Left ventricle myocardium inferior (tissue), 1 donor: ENCODE measurements around the gene RIPOR3. TPM values are rescaled to one million over a fixed set of nuclear protein-coding genes. Genes with fewer than 3 reads are reported as not detected.
A peak's percentile ranks its signal among the peaks of the same experiment; 100 is the strongest.

Experiments
- DNase-seq: peaks from one replicate; pipeline ENCODE4 v3.0.0-alpha.2; 2020
- H3K27ac ChIP-seq: fragments of 200-600 bp; replicated peaks from 2 replicates; pipeline ENCODE4 v1.8.0; 2021
- H3K27me3 ChIP-seq: fragments of 200-600 bp; 2 replicates; pipeline ENCODE4 v1.8.0; 2021; ENCODE audit warnings: low read depth
- H3K36me3 ChIP-seq: fragments of 200-600 bp; 2 replicates; pipeline ENCODE4 v1.8.0; 2021
- H3K4me1 ChIP-seq: fragments of 200-600 bp; 2 replicates; pipeline ENCODE4 v1.8.0; 2021
- H3K4me3 ChIP-seq: fragments of 200-600 bp; 2 replicates; pipeline ENCODE4 v1.8.0; 2021; ENCODE audit warnings: mild to moderate bottlenecking, moderate library complexity
- H3K9me3 ChIP-seq: fragments of 200-600 bp; replicated peaks from 2 replicates; pipeline ENCODE4 v1.8.0; 2021
- intact Hi-C: fragments of 100-400 bp; cut with micrococcal nuclease; formaldehyde crosslinking; loops from one replicate; pipeline ENCODE4 v1.11.0; 2022
- long read RNA-seq: library from polyadenylated mRNA; unstranded; transcript quantifications from one replicate; pipeline ENCODE4 v2.0.0, GENCODE V29; 2021
- total RNA-seq: library from RNA; stranded (reverse); fragmentation: NEBNext Ultra II Directional; extraction: Animal tissue kit (Norgen Biotek cat#: 25700); gene quantifications from one replicate; pipeline ENCODE4 v1.2.1, GENCODE V29; 2021
- TF ChIP-seq, protein P1 (sequence below): fragments of 200-600 bp; IDR thresholded peaks from 2 replicates; pipeline ENCODE4 v1.8.0; 2021; ENCODE audit warnings: antibody characterized with exemption, mild to moderate bottlenecking, borderline replicate concordance
- donor health status: DM: no; HTN: yes; CAD: no; lungs with severe emphysema.

Gene RIPOR3, protein sequence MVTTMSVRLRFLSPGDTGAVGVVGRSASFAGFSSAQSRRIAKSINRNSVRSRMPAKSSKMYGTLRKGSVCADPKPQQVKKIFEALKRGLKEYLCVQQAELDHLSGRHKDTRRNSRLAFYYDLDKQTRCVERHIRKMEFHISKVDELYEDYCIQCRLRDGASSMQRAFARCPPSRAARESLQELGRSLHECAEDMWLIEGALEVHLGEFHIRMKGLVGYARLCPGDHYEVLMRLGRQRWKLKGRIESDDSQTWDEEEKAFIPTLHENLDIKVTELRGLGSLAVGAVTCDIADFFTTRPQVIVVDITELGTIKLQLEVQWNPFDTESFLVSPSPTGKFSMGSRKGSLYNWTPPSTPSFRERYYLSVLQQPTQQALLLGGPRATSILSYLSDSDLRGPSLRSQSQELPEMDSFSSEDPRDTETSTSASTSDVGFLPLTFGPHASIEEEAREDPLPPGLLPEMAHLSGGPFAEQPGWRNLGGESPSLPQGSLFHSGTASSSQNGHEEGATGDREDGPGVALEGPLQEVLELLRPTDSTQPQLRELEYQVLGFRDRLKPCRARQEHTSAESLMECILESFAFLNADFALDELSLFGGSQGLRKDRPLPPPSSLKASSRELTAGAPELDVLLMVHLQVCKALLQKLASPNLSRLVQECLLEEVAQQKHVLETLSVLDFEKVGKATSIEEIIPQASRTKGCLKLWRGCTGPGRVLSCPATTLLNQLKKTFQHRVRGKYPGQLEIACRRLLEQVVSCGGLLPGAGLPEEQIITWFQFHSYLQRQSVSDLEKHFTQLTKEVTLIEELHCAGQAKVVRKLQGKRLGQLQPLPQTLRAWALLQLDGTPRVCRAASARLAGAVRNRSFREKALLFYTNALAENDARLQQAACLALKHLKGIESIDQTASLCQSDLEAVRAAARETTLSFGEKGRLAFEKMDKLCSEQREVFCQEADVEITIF
- total RNA-seq, result 6.5 TPM
- long read RNA-seq, full-length matches to known transcripts, result 6 of 22 reads
- long read RNA-seq, partial matches to known transcripts, result 4 of 22 reads
- long read RNA-seq, other reads (novel, unspliced or antisense), result 12 of 22 reads

DNA sequence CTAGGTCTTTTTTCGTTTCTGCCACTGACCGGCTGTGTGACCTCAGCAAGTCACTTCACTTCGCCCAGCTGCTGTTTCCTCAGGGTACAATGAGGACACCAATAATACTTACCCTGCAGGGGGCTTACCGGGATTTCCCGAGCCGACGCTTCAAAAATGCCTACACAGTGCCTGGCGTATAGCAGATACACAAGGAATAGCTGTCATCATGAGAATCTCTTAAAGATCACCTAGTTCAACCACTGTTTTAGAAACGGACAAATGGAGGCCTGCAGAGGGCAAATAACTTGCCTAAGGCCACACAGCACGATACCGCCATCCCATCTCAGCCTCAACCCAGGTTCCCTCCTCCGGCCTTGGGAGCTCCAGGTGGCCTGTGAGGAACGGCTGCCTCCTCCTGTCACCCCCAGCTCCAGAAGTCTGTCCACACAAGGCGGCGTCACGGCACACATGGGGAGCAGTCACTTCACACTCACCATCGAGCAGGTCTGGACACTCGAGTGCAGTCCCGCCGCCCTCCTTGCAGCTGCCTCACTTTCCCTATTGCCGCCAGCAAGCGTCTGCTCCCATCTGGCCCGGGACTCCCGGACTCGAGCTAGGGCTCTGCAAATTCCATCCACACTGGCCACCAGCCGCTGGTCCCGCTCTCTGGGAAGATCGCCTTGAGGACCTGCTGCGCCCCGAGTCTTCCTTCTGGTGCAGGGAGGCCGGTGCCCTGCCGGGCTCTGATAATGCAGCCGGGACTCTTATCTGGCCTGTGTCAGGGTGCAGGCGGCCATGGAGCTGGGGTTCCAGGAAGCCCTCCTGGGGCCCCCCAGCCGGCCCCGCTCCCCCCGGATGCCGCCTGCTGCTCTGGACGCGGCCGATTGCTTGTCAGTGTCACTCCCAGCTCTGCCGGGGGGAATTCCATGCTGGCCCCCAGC lies at the start of gene RIPOR3:
TSS of gene RIPOR3 (minus strand) at position 893 of the 923 bp plus-strand sequence. CDS start at position 479, 414 bp downstream.
- H3K9me3 ChIP-seq, result no peaks in the 10 kb centered on the region
- intact Hi-C loops, result no loop called here
- peak within 1 kb of the TSS; percentile 85 for H3K27ac ChIP-seq
- peaks cover 44% of the 10 kb centered on the region for H3K4me1 ChIP-seq
- TF ChIP-seq, protein P1, sequence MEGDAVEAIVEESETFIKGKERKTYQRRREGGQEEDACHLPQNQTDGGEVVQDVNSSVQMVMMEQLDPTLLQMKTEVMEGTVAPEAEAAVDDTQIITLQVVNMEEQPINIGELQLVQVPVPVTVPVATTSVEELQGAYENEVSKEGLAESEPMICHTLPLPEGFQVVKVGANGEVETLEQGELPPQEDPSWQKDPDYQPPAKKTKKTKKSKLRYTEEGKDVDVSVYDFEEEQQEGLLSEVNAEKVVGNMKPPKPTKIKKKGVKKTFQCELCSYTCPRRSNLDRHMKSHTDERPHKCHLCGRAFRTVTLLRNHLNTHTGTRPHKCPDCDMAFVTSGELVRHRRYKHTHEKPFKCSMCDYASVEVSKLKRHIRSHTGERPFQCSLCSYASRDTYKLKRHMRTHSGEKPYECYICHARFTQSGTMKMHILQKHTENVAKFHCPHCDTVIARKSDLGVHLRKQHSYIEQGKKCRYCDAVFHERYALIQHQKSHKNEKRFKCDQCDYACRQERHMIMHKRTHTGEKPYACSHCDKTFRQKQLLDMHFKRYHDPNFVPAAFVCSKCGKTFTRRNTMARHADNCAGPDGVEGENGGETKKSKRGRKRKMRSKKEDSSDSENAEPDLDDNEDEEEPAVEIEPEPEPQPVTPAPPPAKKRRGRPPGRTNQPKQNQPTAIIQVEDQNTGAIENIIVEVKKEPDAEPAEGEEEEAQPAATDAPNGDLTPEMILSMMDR, result no peak
- no peaks in the 10 kb centered on the region for H3K36me3 ChIP-seq
- peak within 1 kb of the TSS; percentile 69 for H3K4me3 ChIP-seq
- peak; percentile 45 for DNase-seq
- H3K27me3 ChIP-seq, result peaks cover 23% of the 10 kb centered on the region

DNA sequence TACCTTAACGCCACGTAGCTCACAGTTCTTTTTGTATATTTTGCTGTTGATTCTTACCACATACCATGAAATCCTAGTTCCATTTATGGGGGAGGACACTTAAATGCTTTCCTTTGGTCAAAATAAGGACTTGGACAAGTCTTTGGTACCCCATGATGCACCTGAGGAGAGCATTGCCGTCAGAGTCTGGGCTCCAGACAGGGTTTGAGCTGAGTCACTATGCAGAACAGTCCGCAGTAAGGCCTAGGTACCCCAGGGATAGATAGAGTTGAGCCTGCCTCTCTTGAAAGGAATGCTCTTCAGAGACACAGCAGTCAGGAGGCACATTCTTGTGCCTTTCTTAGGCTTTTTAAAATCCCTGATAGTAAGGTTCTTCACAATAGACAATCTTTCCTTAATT lies 46.0 kb upstream of the RIPOR3 start:
- no peaks in the 10 kb centered on the region for H3K9me3 ChIP-seq
- H3K36me3 ChIP-seq, result no peaks in the 10 kb centered on the region
- TF ChIP-seq, protein P1, result no peak
- H3K4me3 ChIP-seq, result no peak overlapping the region
- peaks cover 33% of the 10 kb centered on the region for H3K4me1 ChIP-seq
- H3K27ac ChIP-seq, result peak overlapping the region; percentile 28
- intact Hi-C loops, result no loop called here
- no peak for DNase-seq
- peaks cover 4% of the 10 kb centered on the region for H3K27me3 ChIP-seq

DNA sequence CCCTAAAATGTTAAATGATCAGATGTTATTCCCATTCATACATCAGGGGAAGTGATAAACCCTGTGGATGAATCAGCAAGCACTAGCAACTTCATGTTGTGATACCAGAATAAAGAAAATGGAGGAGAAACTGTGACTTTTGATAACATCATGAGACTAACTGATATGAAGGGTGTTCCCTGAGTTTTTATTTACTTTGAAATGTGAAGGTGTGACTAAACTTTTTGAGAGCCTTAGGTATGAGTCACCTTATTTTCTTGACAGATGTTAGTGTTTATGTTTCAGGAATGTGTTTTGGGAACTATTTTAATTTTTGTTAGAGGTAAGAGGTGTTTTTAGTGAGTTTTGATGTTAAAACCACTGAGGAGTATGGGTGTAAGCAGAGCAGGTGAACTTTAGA lies 44.5 kb upstream of the RIPOR3 start:
- no peak for DNase-seq
- Histone ChIP-seq H3K36me3 (no peaks in the 10 kb centered on the region), H3K27me3 (peaks cover 13% of the 10 kb centered on the region), H3K9me3 (no peaks in the 10 kb centered on the region), H3K4me3 (no peak overlapping the region), H3K4me1 (peaks cover 40% of the 10 kb centered on the region), H3K27ac (no peak overlapping the region)
- TF ChIP-seq, protein P1, result no peak
- intact Hi-C loops, result no loop called here

DNA sequence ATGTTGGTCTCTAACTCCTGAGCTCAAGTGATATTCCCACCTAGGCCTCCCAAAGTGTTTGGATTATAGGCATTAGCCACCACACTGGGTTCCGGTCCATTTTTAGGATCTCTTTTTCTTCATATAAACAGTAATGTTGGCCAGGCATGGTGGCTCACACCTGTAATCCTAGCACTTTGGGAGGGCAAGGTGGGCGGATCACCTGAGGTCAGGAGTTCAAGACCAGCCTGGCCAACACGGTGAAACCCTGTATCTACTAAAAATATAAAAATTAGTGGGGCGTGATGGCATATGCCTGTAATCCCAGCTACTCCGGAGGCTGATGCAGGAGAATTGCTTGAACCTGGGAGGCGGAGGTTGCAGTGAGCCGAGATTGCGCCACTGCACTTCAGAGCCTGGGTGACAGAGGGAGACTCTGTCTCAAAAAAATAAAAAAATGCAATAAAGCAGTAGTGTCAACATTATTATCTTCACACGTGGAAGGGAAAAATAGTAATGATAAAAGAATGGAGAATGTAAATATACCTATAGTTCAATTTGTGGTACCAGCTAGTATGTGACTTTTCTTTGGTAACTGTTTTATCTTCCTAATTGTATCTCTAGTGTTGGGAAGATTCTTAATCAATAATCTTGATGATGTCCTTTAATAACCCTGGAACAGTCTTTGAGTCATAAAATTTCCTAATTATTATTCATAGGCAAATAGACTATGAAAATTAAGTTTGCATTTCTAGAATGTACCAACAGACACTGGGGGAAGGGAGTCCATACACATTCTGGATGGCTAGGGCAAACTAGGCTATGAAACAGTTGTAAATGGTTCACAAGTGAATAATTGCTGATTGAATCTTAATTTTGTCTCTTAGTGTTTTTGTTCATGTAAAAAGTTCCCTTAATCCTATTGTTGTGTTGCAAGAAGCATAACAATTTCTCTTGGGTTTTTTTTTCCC lies 43.7 kb upstream of the RIPOR3 start:
- H3K36me3 ChIP-seq, result no peaks in the 10 kb centered on the region
- no peaks in the 10 kb centered on the region for H3K9me3 ChIP-seq
- H3K4me1 ChIP-seq, result peaks cover 44% of the 10 kb centered on the region
- H3K27me3 ChIP-seq, result peaks cover 13% of the 10 kb centered on the region
- H3K4me3 ChIP-seq, result no peak overlapping the region
- intact Hi-C loops, result no loop called here
- TF ChIP-seq, protein P1, result no peak
- H3K27ac ChIP-seq, result no peak overlapping the region
- no peak for DNase-seq
